GM21423 (cell line): ENCODE results near the gene SRCAP.

Experiments used
- ATAC-seq: cut with Tn5 transposase; IDR thresholded peaks from one replicate; pipeline ENCODE4 v1.9.1; 2021; ENCODE audit warnings: mild to moderate bottlenecking, moderate library complexity; ENCODE audit not compliant: unreplicated experiment

SRCAP gene

DNA sequence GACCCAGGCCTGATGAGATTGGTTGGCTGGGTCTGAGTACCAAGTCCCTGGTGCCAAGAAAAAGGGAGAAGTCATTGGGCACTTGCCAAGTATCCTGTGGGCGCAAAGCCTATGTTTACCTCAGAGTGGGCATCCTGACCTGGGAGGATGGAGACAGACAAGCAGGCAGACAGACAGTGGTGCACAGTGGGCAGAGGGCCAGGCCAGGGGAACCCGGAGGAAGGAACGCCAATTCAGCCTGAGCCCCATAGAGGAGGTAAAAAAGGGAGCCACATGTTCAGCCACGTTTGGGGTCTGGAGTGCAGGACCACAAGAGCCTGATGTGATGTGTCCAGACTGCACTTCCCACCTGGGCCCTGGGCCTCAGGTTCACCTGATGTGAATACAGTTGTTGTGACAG is 54.6 kb downstream of the SRCAP start:
- no peak for ATAC-seq

DNA sequence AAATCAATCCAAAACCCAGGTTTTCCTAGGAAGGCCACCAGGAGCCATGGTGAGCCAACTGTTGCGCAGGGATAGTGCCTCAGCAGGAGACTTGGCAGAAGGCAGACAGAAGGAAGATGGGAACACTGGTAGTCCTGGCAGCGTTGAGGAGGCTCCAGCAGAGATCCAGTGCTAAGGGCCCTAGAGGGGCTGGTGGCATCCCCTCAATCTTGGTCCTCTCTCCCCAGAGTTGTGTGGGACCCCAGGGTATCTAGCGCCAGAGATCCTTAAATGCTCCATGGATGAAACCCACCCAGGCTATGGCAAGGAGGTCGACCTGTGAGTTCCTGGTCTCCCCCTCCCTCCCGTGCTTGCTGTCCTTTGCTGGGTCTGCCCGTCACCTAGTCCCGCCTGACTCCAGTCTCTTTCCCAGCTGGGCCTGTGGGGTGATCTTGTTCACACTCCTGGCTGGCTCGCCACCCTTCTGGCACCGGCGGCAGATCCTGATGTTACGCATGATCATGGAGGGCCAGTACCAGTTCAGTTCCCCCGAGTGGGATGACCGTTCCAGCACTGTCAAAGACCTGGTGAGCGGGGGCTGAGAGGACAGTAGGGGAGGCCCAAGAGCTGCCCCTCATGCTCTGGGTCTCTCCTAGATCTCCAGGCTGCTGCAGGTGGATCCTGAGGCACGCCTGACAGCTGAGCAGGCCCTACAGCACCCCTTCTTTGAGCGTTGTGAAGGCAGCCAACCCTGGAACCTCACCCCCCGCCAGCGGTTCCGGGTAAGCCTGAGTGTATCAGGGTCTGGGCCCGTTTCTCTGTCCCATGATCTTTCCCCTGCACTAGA is 57.2 kb downstream of the SRCAP start:
- ATAC-seq: no peak

DNA sequence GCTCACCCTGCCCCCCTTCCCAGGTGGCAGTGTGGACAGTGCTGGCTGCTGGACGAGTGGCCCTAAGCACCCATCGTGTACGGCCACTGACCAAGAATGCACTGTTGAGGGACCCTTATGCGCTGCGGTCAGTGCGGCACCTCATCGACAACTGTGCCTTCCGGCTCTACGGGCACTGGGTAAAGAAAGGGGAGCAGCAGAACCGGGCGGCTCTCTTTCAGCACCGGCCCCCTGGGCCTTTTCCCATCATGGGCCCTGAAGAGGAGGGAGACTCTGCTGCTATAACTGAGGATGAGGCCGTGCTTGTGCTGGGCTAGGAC is 57.8 kb downstream of the SRCAP start:
- ATAC-seq: no peak

DNA sequence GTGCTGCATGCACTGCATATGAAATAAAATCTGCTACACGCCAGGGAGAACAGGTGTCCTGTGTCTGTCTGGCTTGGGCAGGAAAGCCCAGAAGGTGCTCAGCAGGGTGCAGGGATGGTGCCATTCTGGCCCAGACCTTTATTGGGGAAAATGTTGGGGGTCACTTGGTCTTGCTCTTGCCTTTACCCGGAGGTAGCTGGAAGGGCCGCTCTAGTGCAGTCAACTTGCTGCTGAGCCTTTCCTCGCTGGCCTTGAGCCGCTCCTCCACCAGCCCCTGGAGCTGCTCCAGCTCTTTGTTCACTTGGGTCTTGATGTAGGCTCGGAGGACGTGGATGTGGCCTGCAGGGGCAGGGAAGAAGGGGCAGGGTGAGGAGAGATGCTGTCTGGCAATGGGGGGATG is 58.3 kb downstream of the SRCAP start:
- no peak for ATAC-seq

DNA sequence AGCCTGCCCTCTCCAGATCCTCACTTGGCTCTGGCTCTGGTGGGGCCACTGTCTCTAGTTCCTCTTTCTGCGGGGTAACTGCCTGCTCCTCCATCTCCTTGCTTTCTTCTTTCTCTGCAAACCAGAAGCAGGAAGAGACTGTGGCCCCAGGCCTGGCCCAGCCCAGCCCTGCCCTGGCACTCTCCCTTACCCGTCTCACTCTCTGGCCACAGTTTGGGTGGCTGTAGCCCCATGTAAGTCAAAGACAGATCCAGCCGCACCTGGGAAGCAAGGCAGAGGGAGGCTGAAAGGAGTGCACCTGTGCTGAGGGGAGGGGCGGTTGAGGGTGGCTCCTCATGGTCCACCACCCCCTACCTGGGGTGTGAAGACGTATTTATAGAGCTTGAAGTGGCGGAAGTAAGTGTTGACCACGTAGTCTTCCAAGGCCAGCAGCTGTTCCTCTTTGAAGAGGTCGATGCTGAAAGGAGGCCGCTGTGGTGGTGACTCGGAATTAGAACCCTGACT is 60.1 kb downstream of the SRCAP start:
- ATAC-seq: no peak

DNA sequence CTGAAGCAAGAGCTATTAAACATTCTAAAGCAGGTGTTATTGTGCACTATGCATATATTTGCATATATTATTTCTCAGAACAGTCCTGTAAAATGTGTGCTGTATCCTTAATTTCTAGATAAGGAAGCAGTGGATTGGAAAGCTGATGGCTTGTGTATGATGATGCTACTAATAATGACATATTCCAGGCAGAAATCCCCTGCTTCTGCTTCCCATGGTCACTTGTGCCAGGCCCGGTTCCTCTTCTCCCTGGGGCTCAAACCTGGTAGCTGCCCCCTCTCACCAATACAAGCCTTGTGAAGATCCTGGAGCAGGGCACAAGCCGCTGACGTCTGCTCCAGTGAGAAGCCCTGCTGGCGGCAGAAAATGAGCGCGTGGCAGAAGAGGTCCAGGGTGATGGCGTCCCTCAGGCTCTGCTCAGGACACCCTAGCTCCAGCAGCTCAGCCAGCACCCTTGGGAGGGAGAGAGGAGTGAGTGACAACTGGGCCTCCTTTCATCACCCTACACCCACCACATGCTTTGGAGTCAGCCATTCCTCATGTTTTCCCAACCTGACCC is 61.1 kb downstream of the SRCAP start:
- no peak for ATAC-seq

DNA sequence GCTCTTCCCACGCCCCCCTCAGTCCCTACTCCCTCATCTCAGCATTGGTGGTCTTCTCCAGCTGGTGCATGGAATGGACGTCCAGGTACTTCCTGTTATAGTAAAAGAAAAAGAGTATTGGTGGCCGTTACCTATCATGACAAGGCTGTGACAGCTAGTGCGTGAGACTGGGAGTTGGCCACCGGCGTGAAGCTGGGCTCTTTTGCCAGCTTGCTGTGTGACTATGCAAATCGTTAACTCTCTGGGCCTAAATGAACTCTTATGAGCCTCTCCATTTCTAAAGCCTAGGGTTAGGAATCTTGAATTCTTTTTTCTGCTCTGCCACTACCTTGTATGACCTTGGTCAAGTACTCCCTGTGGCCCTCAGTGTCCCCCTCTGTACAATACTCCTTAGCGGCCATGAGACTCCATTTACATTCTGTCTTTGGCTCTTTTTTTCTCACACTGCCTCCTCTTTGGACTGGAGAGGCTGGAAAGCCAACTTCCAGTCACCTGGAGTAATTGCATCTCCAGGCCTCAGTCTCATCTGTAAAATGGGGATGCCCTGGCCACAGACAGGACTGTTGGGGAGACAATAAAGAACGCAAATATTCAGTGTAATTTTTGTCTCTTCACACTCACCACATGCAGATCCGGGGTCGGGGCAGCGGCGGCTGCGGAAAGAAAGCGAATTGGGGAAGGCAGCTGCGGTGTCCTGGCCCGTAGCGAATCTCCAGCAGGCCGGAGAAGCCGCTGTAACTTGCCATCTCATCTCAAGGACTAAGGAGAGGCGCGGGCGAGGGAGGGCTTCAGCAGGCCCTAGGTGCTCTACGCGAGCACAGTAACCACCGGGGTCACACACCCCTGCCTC is 61.8 kb downstream of the SRCAP start:
- no peak for ATAC-seq

DNA sequence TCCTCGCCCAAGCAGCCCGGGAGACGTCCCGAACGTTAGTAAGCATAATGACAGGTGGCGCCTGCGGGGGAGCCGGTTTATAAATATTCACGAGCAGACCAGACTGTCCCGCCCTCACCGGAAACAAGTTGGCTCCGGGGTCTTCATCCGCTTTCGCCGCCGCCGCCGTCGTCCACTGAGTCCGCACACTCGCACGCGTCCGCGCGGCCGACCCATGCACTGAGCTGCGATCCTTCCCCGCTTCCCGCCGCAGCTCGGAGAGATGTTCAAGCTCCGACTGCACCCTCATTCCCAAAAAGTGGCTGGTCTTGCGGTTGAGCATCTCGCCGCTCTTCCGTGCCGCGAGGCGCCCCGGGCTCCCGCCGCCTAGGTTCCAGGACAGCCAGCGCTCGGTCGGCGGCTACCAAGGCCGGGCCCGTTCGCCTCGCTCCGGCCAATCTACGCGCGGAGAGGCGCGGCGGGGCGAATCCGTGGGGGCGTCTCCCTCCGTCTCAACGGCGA is 62.5 kb downstream of the SRCAP start:
- ATAC-seq: peak; percentile 26

DNA sequence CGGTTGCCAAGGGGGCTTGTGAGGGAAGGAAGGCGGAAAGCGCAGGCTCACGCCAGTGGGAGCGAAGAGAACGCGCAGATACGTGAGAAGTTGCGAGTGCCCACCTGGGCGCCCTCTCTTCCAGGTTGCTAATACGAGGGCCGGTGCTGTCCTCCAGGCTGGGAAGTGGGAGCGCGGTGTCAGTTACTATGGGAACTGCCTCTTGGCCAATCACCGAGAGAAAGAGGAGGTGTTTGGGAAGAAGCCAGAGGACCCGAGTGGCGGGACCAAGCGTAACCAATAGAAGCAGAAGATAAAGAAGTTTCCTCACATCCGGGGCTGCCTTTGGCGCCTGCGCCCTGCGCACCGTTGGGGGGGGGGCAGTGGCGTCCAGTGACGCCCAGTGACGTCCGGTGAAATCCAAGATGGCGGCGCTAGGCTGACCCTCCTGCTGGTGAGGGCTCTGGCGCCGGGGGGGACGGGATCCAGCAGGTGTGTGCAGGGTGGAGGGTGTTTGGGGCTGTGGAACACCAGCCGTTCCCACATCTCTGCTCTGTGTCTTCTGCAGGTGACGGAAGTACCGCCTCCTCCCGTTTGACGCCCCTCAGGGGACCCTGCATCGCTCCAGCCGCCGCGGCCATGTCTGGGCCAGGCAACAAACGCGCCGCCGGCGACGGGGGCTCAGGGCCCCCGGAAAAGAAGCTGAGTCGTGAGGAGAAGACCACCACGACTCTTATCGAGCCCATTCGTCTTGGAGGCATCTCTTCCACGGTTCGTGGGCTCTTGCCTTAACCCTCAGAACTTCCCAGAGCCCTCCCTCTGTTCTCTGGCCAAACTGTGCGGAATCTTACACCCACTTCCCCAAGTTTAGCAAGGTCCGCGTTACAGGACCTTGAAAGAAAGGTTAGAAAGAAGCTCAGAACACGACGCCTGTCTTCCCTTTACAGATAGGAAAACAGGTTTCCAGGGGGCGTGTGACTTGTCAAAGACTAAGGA is 63.2 kb downstream of the SRCAP start, which contains the start of the genes CFAP119 and RNF40:
CFAP119 (minus strand) TSS at position 135 of the 975 bp plus-strand sequence. CDS start 314 bp downstream, outside the sequence.
RNF40 (plus strand) TSS at position 395 of the 975 bp plus-strand sequence; CDS start at position 619, 224 bp downstream.
- peak; percentile 81 for ATAC-seq

DNA sequence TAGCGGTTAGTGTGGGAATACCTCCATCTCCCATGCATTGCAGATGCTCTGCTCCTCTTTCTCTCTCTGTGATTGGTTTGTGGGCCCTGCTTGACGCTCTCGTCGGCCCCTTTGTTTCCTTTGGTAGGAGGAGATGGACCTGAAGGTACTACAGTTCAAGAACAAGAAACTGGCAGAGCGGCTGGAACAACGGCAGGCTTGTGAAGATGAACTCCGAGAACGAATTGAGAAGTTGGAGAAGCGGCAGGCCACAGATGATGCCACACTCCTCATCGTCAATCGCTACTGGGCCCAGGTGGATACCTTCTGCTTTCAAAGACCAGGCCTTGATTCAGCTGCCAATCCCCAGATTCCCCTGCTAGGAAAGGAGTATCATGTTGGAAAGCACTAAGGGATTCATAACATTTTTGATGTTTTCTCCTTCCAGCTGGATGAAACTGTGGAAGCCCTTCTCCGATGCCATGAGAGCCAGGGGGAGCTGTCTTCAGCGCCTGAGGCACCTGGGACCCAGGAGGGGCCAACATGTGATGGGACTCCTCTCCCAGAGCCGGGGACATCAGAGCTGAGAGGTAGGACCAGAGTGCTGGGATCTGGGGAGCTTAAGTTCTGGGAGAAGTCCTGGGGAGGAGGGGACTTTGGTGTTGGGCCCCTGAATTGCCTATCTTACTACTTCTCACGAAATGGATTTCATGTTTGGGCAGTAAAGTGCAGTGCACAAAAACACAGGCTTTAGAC is 64.2 kb downstream of the SRCAP start:
- no peak for ATAC-seq

DNA sequence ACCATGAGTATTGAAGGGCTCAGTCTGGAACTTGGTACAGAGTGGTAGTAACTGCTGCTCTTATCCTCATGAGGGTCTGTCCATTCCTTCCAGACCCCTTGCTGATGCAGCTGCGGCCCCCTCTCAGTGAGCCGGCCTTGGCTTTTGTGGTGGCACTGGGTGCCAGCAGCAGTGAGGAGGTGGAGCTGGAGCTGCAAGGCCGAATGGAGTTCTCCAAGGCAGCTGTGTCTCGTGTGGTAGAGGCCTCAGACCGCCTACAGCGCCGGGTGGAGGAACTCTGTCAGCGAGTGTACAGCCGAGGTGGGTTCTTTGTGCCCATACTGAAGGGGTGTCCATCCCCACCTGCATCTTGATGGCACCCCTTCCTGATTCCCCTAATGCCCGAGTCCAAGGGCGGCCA is 65.1 kb downstream of the SRCAP start:
- ATAC-seq: no peak

DNA sequence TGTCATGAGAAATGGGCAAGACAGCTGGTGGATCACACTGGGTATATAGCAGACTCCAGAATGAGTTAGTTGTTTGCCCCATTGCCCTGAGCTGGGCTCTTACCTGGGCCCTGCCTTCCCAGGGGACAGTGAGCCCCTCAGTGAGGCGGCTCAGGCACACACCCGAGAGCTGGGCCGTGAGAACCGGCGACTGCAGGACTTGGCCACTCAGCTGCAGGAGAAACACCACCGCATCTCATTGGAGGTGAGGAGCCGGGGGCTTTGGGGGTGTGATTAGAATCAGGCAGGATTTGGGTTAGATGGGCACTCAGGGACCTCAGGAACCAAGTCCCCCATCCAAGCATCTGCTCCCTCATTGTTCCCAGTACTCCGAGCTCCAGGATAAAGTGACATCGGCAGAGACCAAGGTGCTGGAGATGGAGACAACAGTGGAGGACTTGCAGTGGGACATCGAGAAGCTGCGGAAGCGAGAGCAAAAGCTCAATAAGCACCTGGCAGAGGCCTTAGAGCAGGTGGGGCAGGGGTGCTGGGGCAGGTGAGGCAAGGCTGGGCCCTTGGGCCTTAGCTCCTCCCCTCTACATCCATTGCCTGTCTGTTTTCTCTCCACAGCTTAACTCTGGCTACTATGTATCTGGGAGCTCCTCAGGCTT is 66.0 kb downstream of the SRCAP start:
- ATAC-seq: no peak

DNA sequence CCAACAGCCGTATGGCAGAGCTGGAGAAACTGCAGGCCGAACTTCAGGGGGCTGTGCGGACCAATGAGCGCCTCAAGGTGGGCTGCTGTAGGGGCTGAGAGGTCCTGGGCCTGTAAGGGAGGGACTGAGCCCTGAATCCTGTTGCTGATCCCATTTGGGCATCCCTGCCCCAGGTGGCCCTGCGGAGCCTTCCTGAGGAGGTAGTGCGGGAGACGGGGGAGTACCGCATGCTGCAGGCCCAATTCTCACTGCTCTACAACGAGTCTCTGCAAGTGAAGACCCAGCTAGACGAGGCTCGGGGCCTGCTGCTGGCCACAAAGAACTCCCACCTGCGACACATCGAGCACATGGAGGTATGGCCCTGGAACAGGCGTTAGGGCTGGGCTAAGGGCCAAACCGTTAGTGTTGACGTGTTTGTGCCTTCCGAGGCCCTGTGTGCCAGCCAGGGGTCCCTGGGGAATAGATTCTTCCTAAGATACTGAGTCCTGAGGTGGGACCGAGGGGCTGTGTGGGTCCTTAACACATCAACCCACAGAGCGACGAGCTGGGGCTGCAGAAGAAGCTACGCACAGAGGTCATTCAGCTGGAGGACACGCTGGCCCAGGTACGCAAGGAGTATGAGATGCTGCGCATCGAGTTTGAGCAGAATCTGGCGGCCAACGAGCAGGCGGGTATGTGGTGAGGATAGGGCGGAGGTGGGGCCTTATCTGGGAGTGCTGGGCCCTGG is 67.4 kb downstream of the SRCAP start:
- ATAC-seq: no peak

DNA sequence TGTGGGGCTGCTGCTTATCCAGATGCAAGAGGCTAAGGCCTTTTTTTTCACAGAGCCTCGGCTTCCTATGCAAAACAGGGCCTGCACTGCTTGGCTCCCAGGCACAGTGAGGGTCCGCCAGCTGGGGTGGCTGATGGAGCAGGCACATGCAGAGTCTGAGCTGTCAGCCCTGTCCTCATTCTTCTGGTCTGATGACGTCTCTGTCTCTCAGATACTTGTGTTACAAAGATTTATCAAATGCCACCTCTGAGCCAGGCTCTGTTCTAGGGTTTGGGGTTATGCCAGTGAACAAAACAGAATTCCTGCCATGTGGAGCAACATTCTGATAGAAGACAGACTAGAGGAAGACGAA is 67.9 kb downstream of the SRCAP start:
- no peak for ATAC-seq

DNA sequence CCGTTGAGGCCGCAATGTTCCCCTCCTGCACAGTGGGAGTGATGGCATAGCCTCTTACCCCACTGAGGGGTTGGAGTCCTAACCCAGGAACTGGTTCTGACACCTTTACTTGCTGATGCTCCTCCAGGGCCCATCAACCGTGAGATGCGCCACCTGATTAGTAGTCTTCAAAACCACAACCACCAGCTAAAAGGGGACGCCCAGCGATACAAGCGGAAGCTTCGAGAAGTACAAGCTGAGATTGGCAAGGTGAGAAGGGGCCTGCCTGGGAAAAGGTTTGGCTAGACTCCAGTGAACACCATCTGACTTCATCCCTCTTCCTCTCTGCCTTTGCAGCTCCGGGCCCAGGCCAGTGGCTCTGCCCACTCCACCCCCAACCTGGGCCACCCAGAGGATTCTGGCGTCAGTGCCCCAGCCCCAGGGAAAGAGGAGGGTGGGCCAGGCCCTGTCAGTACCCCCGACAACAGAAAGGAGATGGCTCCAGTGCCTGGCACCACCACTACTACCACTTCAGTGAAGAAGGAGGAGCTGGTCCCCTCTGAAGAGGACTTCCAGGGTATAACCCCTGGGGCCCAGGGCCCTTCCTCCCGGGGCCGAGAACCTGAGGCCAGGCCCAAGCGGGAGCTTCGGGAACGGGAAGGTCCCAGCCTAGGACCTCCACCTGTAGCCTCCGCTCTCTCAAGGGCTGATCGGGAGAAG is 68.9 kb downstream of the SRCAP start:
- ATAC-seq: no peak

DNA sequence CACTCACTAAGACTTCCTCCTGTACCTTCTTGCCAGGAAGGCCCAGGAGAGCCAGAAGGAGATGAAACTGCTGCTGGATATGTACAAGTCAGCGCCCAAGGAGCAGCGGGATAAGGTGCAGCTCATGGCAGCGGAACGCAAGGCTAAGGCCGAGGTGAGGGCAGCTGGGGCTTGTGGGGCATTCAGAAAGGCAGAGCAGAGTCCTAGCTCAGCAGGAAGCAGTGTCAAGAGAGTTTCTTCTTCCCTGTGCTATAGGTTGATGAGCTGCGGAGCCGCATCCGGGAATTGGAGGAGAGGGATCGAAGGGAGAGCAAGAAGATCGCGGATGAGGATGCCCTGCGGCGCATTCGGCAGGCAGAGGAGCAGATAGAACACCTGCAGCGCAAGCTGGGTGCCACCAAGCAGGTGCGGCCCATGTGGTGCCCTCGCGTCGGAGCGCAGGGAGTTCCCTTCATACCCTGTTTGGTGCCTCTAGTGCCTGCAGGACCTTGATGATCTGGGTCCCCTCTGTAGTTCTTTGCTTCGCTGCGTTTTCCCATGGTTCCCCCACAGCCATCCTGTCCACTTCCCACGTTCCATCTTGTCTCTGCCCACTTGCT is 69.7 kb downstream of the SRCAP start:
- ATAC-seq: no peak

DNA sequence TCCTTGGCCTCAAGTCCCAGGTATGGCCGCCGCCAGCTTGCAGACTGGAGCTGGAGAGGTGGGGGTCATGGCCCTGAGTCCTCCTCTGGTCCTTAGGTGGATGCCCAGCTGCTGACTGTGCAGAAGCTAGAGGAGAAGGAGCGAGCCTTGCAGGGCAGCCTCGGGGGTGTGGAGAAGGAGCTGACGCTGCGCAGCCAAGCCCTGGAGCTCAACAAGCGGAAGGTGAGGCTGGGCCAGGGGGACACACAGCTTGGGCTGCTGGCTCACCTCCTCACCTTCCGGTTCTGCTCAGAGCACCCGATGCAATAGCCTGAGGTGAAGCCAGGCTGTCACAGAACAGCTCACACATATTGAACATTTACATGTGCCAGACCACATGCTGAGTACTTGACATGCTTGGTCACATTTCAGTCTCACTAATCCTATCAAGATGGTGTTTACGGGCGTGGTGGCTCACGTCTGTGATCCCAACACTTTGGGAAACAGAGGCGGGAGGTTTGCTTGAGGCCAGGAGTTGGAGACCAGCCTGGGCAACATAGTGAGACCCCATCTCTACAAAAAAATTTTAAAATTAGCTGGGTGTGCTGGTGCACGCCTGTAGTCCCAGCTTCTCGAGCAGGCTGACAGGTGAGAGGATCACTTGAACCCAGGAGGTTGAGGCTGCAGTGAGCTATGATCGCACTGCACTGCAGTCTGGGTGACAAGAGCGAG is 70.6 kb downstream of the SRCAP start:
- ATAC-seq: no peak
